HEK293T (cell line): ENCODE results near the gene CA11.

Source experiments
- CTCF ChIA-PET: fragments of 350-600 bp; formaldehyde crosslinking; extraction: SDS; loops from one replicate; lab custom pipeline; 2021; ENCODE audit warnings: antibody characterized with exemption, inconsistent platforms; lab: Yijun Ruan, JAX
- POLR2A ChIA-PET: fragments of 350-600 bp; formaldehyde crosslinking; extraction: SDS; loops from one replicate; lab custom pipeline; 2020; ENCODE audit warnings: antibody characterized with exemption, inconsistent platforms; lab: Yijun Ruan, JAX
- DNase-seq: peaks from one replicate; pipeline ENCODE4 v3.0.0; 2012; ENCODE audit warnings: mixed read lengths; ENCODE audit errors: extremely low spot score
- ARNT ChIP-seq: fragments of 450-650 bp; IDR thresholded peaks from 2 replicates; pipeline ENCODE4 v1.6.1; 2017; ENCODE audit warnings: mild to moderate bottlenecking
- BHLHE40 ChIP-seq: fragments of 450-650 bp; IDR thresholded peaks from 2 replicates; pipeline ENCODE4 v1.6.1; 2016; ENCODE audit warnings: mild to moderate bottlenecking, moderate library complexity, borderline replicate concordance
- CTBP1 ChIP-seq: fragments of 450-650 bp; IDR thresholded peaks from 2 replicates; pipeline ENCODE4 v1.6.1; 2016; ENCODE audit warnings: borderline replicate concordance
- ELF4 ChIP-seq: fragments of 450-650 bp; IDR thresholded peaks from 2 replicates; pipeline ENCODE4 v1.6.1; 2017; ENCODE audit warnings: antibody characterized with exemption
- FOXA1 ChIP-seq: fragments of 450-650 bp; IDR thresholded peaks from 2 replicates; pipeline ENCODE4 v1.6.1; 2016; ENCODE audit warnings: mild to moderate bottlenecking
- FOXK2 ChIP-seq: fragments of 450-650 bp; IDR thresholded peaks from 2 replicates; pipeline ENCODE4 v1.6.1; 2016; ENCODE audit warnings: mild to moderate bottlenecking
- FOXM1 ChIP-seq: fragments of 450-650 bp; IDR thresholded peaks from 2 replicates; pipeline ENCODE4 v1.6.1; 2017; ENCODE audit warnings: mild to moderate bottlenecking, borderline replicate concordance
- HDGF ChIP-seq: fragments of 450-650 bp; IDR thresholded peaks from 2 replicates; pipeline ENCODE4 v1.6.1; 2017; ENCODE audit warnings: antibody characterized with exemption, borderline replicate concordance
- L3MBTL2 ChIP-seq: fragments of 450-650 bp; conservative IDR thresholded peaks from 2 replicates; pipeline ENCODE4 v1.6.1; 2016; ENCODE audit warnings: mild to moderate bottlenecking
- LEF1 ChIP-seq: fragments of 450-650 bp; IDR thresholded peaks from 2 replicates; pipeline ENCODE4 v1.6.1; 2017; ENCODE audit warnings: mild to moderate bottlenecking, borderline replicate concordance
- NFRKB ChIP-seq: fragments of 450-650 bp; IDR thresholded peaks from 2 replicates; pipeline ENCODE4 v1.6.1; 2016; ENCODE audit warnings: mild to moderate bottlenecking, moderate library complexity
- PKNOX1 ChIP-seq: fragments of 450-650 bp; IDR thresholded peaks from 2 replicates; pipeline ENCODE4 v1.6.1; 2016
- SP1 ChIP-seq: fragments of 450-650 bp; IDR thresholded peaks from 2 replicates; pipeline ENCODE4 v1.6.1; 2017
- SUZ12 ChIP-seq: fragments of 450-650 bp; IDR thresholded peaks from 2 replicates; pipeline ENCODE4 v1.6.1; 2016; ENCODE audit warnings: mild to moderate bottlenecking
- TARDBP ChIP-seq: fragments of 450-650 bp; IDR thresholded peaks from 2 replicates; pipeline ENCODE4 v1.6.1; 2016
- ZNF384 ChIP-seq: fragments of 450-650 bp; IDR thresholded peaks from 2 replicates; pipeline ENCODE4 v1.6.1; 2016

The CA11 gene

GRCh38 chr19:48674921-48675824 lies 29.2 kb upstream of the CA11 start:
- DNase-seq, result peak; percentile 93
- POLR2A ChIA-PET, result interaction anchor here (0.9 to 2.4 kb wide), 6 partner anchors 29 to 197 kb away, joined by 3 to 8 read pairs (median 3); partner anchors contain the start of genes PPP1R15A, RPL18 and SPHK2
- CTCF ChIA-PET, result interaction anchor here (0.5 to 1.5 kb wide), 10 partner anchors 8 to 169 kb away, joined by 3 to 5 read pairs (median 3); partner anchors contain the start of genes CA11 and HSD17B14
- TF ChIP-seq ZNF384, result no peak
- TF ChIP-seq FOXM1, result no peak
- TF ChIP-seq L3MBTL2, result no peak
- TF ChIP-seq ELF4, result no peak
- TF ChIP-seq FOXK2, result no peak
- TF ChIP-seq SP1, result no peak
- no peak for TF ChIP-seq CTBP1
- no peak for TF ChIP-seq SUZ12
- no peak for TF ChIP-seq FOXA1
- no peak for TF ChIP-seq PKNOX1
- TF ChIP-seq LEF1, result no peak
- TF ChIP-seq NFRKB, result no peak

- DNase-seq, result no peak
- no peak for TF ChIP-seq LEF1
- no peak for TF ChIP-seq L3MBTL2
- TF ChIP-seq SUZ12, result no peak
- no peak for TF ChIP-seq FOXK2
- TF ChIP-seq NFRKB, result no peak
- TF ChIP-seq SP1, result no peak
- ChIA-PET POLR2A (interaction anchor here (0.9 to 2.4 kb wide), 4 partner anchors 28 to 198 kb away, joined by 3 to 8 read pairs (median 3); partner anchors contain the start of gene PPP1R15A), CTCF (interaction anchor here (0.5 to 1.0 kb wide), 4 partner anchors 30 to 170 kb away, joined by 3 to 5 read pairs (median 4); no protein-coding TSS in a partner anchor)
Observed at GRCh38 chr19:48674216-48674809, 28.3 kb upstream of the CA11 start.

GRCh38 chr19:48673436-48674100 lies 27.6 kb upstream of the CA11 start:
- POLR2A ChIA-PET, result interaction anchor here (0.9 kb wide), 1 partner anchor 199 kb away, joined by 3 read pairs; the partner anchor contains the start of gene PPP1R15A
- TF ChIP-seq ELF4 (no peak), SUZ12 (no peak), ARNT (no peak), FOXK2 (no peak), BHLHE40 (no peak), FOXM1 (no peak), NFRKB (no peak), SP1 (no peak), FOXA1 (no peak), LEF1 (no peak), TARDBP (no peak), L3MBTL2 (no peak), PKNOX1 (no peak), HDGF (no peak)
- CTCF ChIA-PET, result interaction anchor here (0.6 kb wide), 1 partner anchor 111 kb away, joined by 3 read pairs; no protein-coding TSS in a partner anchor
- DNase-seq, result no peak

GRCh38 chr19:48672994-48673393 lies 27.0 kb upstream of the CA11 start, which contains the start of gene NTN5:
Gene NTN5 (minus strand): TSS chr19:48673017. CDS start chr19:48670986, 2,031 bp downstream.
- ChIA-PET CTCF (no interaction called here), POLR2A (no interaction called here)
- TF ChIP-seq FOXK2 (no peak), L3MBTL2 (no peak), FOXA1 (no peak), BHLHE40 (no peak), SUZ12 (no peak), HDGF (no peak), CTBP1 (no peak), ARNT (no peak), FOXM1 (no peak), TARDBP (no peak), ELF4 (no peak), PKNOX1 (no peak), NFRKB (no peak), SP1 (no peak), LEF1 (no peak), ZNF384 (no peak)
- DNase-seq, result no peak

GRCh38 chr19:48671446-48671995 lies 25.5 kb upstream of the CA11 start:
- POLR2A ChIA-PET, result no interaction called here
- DNase-seq, result no peak
- CTCF ChIA-PET, result interaction anchor here (0.6 kb wide), 1 partner anchor 112 kb away, joined by 3 read pairs; no protein-coding TSS in a partner anchor
- TF ChIP-seq L3MBTL2, result no peak
- no peak for TF ChIP-seq ZNF384
